Epithelial cell of proximal tubule (primary cell): ENCODE measurements around the gene TMEM214. TPM values are rescaled to one million over a fixed set of nuclear protein-coding genes. Genes with fewer than 3 reads are reported as not detected.

Experiments
- DNase-seq: peaks from one replicate; pipeline ENCODE4 v3.0.0-alpha.2; 2011; ENCODE audit warnings: low read depth
- H3K4me3 ChIP-seq: 2 replicates; pipeline ENCODE4 v1.5.1; 2011; ENCODE audit warnings: low read depth, mild to moderate bottlenecking, low read length
- total RNA-seq: library from RNA; depleted of rRNA; stranded (reverse); fragments of >200 nt; gene quantifications from 2 replicates; pipeline ENCODE4 v1.2.3, GENCODE V29; 2015
- TF ChIP-seq, protein P1 (sequence below): conservative IDR thresholded peaks from 2 replicates; pipeline ENCODE4 v1.5.1; 2012; ENCODE audit warnings: low read depth, mild to moderate bottlenecking, low read length

Gene TMEM214
- total RNA-seq, 1 donor from 2014 or later: 11.2 TPM

GRCh38 chr2:27038012-27038411 lies 5.2 kb downstream of the TMEM214 start:
- TF ChIP-seq, protein P1, sequence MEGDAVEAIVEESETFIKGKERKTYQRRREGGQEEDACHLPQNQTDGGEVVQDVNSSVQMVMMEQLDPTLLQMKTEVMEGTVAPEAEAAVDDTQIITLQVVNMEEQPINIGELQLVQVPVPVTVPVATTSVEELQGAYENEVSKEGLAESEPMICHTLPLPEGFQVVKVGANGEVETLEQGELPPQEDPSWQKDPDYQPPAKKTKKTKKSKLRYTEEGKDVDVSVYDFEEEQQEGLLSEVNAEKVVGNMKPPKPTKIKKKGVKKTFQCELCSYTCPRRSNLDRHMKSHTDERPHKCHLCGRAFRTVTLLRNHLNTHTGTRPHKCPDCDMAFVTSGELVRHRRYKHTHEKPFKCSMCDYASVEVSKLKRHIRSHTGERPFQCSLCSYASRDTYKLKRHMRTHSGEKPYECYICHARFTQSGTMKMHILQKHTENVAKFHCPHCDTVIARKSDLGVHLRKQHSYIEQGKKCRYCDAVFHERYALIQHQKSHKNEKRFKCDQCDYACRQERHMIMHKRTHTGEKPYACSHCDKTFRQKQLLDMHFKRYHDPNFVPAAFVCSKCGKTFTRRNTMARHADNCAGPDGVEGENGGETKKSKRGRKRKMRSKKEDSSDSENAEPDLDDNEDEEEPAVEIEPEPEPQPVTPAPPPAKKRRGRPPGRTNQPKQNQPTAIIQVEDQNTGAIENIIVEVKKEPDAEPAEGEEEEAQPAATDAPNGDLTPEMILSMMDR: no peak
- H3K4me3 ChIP-seq: no peak overlapping the region
- DNase-seq: no peak

- no peak for DNase-seq
- TF ChIP-seq, protein P1: no peak
These were observed 6.0 kb downstream of the TMEM214 start for GRCh38 chr2:27038631-27039339.

GRCh38 chr2:27039426-27039825 lies 6.7 kb downstream of the TMEM214 start:
- H3K4me3 ChIP-seq: no peak overlapping the region
- no peak for DNase-seq
- TF ChIP-seq, protein P1: no peak

More at GRCh38 chr2:27038631-27039339, 6.0 kb downstream of the TMEM214 start:
- H3K4me3 ChIP-seq: no peak overlapping the region

- DNase-seq: no peak
- TF ChIP-seq, protein P1: no peak
- H3K4me3 ChIP-seq: no peak overlapping the region
These were observed 7.1 kb downstream of the TMEM214 start for GRCh38 chr2:27039871-27040270.

DNA sequence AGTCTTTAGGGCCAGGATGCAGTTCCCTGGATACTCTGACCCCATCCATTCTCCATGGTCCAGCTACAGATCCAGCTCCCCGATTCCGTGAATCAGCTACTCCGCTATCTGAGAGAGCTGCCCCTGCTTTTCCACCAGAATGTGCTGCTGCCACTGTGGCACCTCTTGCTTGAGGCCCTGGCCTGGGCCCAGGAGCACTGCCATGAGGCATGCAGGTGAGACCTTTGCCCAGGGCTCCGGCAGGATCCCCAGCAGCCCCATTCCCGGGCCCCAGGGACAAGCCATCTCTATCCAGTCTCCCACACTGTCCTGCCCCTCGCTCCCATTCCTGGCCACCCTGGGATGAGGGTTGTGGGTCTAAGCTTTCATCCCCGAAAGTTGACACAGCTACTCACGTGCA lies 7.5 kb downstream of the TMEM214 start:
- H3K4me3 ChIP-seq: no peak overlapping the region
- DNase-seq: no peak
- TF ChIP-seq, protein P1: no peak

DNA sequence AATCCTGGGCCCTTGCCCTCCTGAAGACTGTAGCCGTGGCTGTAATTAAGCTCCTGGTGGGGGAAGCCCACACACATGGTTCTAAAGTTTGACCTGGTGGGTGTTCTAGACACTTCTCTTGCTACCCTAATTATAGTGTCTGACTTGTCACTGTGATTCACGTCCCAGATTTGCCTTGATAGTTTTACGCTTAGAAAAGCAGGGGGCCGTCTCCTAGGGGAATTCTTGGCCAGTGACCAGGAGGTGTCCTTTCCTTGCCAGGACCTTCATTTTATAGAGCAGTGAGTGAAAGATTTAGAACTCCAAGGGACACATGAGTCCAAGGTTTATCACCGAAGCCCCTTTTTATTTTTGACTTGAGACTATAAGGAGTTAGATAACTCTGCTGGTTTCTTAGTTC lies 9.0 kb downstream of the TMEM214 start:
- TF ChIP-seq, protein P1: no peak
- DNase-seq: no peak
- H3K4me3 ChIP-seq: no peak overlapping the region

DNA sequence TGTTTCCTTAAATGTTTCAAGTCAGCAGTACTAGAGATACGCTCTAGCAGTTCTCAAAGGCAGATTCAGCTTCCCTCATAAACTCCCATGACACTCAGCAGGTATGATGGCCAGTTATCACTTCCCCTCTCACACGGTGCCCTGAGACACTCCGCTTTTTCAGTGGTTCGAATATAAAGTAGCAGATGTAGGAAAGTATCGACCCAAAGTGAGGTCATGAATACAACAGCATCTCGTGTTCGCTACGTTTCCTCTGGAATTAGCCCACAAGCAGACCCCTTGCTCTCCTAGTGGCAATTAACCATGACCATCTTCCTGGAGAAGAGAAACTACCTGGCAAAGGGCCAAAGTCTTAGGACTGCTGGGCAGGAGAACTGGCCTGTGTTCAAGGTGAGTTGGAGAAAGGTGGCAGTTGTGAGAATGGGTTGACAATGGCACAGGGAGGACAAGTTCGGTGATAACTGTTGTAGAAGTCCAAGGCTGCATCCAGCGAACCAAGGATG lies 9.4 kb downstream of the TMEM214 start:
- no peak overlapping the region for H3K4me3 ChIP-seq
- no peak for DNase-seq
- TF ChIP-seq, protein P1: no peak
